Muscle of leg (tissue), 11 donors: ENCODE data around the gene ATP8B4. TPM values are rescaled to one million over a fixed set of nuclear protein-coding genes. Genes with fewer than 3 reads are reported as not detected.
A peak's percentile ranks its signal among the peaks of the same experiment; 100 is the strongest.

Experiments
- DNase-seq: peaks from one replicate; pipeline ENCODE4 v3.0.0; 2013
- H3K27ac ChIP-seq: one replicate; pipeline ENCODE4 v1.5.1; 2013; ENCODE audit warnings: mild to moderate bottlenecking, low read length, control low read depth
- H3K27me3 ChIP-seq: one replicate; pipeline ENCODE4 v1.6.1; 2013; ENCODE audit warnings: low read length; ENCODE audit not compliant: control insufficient read depth, insufficient read depth
- H3K36me3 ChIP-seq: one replicate; pipeline ENCODE4 v1.6.1; 2013; ENCODE audit warnings: low read length; ENCODE audit not compliant: control insufficient read depth, insufficient read depth
- H3K4me1 ChIP-seq: one replicate; pipeline ENCODE4 v1.6.1; 2013; ENCODE audit warnings: low read length; ENCODE audit not compliant: control insufficient read depth, insufficient read depth
- H3K4me3 ChIP-seq: one replicate; pipeline ENCODE4 v1.5.1; 2013; ENCODE audit warnings: low read length, control low read depth
- H3K9me3 ChIP-seq: replicated peaks from 2 replicates; pipeline ENCODE4 v1.6.1; 2013; ENCODE audit warnings: low read depth, low read length; ENCODE audit not compliant: control insufficient read depth
- WGBS: methylation state at CpG from one replicate; pipeline ENCODE4 v1.1.5; 2013; ENCODE audit warnings: missing lambda C conversion rate; ENCODE audit not compliant: insufficient coverage; 5-methylcytosine and 5-hydroxymethylcytosine counted together
- polyA plus RNA-seq, 8 donors: library from polyadenylated mRNA; unstranded; fragments of 120-200 nt; gene quantifications; one replicate each; pipeline versions ENCODE4 v1.2.1 to v1.2.3, GENCODE V29; 2013; ENCODE audit warnings: inconsistent platforms in 1 of 8, low replicate concordance in 1 of 8; ENCODE audit not compliant: insufficient read length in 8 of 8, insufficient read depth in 1 of 8
- total RNA-seq: library from RNA; stranded (reverse); fragments of 120-200 nt; gene quantifications from one replicate; pipeline ENCODE4 v1.2.4, GENCODE V29; 2013

The ATP8B4 gene
- total and polyA plus RNA-seq, 9 donors: 2.6 to 5.2 (median 3.6) TPM

GRCh38 chr15:50150851-50151250 lies 31.8 kb upstream of the ATP8B4 start:
- H3K4me1 ChIP-seq: no peaks in the 10 kb centered on the region
- no peaks in the 10 kb centered on the region for H3K36me3 ChIP-seq
- H3K9me3 ChIP-seq: no peaks in the 10 kb centered on the region
- H3K4me3 ChIP-seq: no peak overlapping the region
- no peak overlapping the region for H3K27ac ChIP-seq
- DNase-seq: no peak
- H3K27me3 ChIP-seq: no peaks in the 10 kb centered on the region

DNA sequence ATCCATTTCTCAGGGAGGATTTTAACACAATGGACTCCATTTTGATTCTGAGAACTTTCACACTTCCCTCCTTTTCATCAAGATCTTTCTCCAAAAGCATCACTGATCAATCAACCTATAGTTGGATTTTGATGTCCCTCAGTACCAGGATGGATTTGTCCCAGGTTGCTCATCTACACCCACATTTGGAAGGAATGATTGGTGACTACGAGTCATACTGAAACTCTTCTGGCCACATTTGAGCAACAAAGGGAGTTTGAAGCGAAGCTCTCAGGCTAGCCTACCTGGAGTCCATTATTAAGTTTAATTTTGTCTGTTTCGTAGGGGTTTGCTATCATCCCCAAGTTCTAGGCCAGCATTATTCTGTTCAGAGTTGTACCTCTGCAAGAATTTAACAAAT lies 31.3 kb upstream of the ATP8B4 start:
- Histone ChIP-seq H3K9me3 (no peaks in the 10 kb centered on the region), H3K4me3 (no peak overlapping the region), H3K36me3 (no peaks in the 10 kb centered on the region), H3K27ac (no peak overlapping the region), H3K27me3 (no peaks in the 10 kb centered on the region), H3K4me1 (no peaks in the 10 kb centered on the region)
- no CpG with 5 or more reads among the region's 3 CpGs for WGBS
- DNase-seq: no peak

GRCh38 chr15:50149090-50149489 lies 30.1 kb upstream of the ATP8B4 start:
- Histone ChIP-seq H3K4me3 (no peak overlapping the region), H3K36me3 (no peaks in the 10 kb centered on the region), H3K27ac (no peak overlapping the region), H3K9me3 (no peaks in the 10 kb centered on the region), H3K27me3 (no peaks in the 10 kb centered on the region), H3K4me1 (no peaks in the 10 kb centered on the region)
- no peak for DNase-seq
- WGBS: no CpG with 5 or more reads among the region's 1 CpG

DNA sequence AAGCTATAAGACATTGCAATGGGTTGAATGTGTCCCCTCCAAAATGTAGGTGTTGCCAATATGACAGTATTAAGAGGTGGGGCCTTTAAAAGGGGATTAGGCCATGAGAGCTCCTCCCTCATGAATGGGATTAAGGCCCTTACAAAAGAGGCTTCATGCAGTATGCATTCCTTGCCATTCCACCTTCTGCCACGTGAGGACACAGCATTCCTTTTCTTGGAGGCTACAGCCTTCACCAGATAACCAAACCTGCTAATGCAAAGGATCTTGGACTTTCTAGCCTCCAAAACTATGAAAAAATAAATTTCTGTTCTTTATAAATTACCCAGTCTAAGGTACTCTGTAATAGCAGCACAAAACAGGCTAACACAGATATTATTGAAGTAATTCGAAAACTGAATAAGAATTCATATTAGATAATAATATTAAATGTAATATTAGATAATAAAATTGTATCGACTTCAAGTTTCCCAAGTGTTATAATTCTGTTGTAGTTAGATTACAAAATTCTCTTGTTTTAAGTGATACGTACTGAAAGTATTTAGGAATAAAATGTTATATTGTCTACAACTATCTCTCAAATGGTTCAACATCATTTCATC lies 29.4 kb upstream of the ATP8B4 start:
- H3K4me1 ChIP-seq: no peaks in the 10 kb centered on the region
- no peaks in the 10 kb centered on the region for H3K9me3 ChIP-seq
- WGBS: no CpG with 5 or more reads among the region's 4 CpGs
- DNase-seq: peak; percentile 42
- no peak overlapping the region for H3K4me3 ChIP-seq
- H3K27ac ChIP-seq: no peak overlapping the region
- no peaks in the 10 kb centered on the region for H3K27me3 ChIP-seq
- no peaks in the 10 kb centered on the region for H3K36me3 ChIP-seq

DNA sequence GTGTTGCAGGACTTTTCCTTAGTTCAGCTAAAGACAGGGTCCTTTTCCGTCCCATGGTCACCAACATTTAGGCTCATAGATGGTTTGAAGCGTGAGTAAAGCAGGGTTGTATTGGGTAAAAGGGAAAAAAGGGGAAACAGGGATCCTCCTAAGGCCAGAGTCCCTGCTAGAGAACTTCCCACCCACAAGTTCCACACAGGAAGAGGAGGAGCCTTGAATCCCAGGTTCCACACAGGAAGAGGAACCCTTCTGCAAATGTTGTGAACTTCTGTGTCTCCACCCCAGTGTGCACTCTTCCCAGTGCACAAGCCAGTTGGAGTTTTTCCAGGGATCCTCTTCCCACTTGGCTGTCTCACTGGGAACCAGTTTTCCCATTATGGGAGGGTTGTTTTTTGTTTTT lies 27.6 kb upstream of the ATP8B4 start:
- no peaks in the 10 kb centered on the region for H3K36me3 ChIP-seq
- WGBS: no CpG with 5 or more reads among the region's 2 CpGs
- H3K4me3 ChIP-seq: no peak overlapping the region
- no peaks in the 10 kb centered on the region for H3K27me3 ChIP-seq
- no peak overlapping the region for H3K27ac ChIP-seq
- DNase-seq: peak; percentile 23
- no peaks in the 10 kb centered on the region for H3K9me3 ChIP-seq
- no peaks in the 10 kb centered on the region for H3K4me1 ChIP-seq

- H3K27me3 ChIP-seq: no peaks in the 10 kb centered on the region
- H3K4me1 ChIP-seq: no peaks in the 10 kb centered on the region
- WGBS: no CpG with 5 or more reads among the region's 2 CpGs
- H3K36me3 ChIP-seq: no peaks in the 10 kb centered on the region
- no peaks in the 10 kb centered on the region for H3K9me3 ChIP-seq
- H3K27ac ChIP-seq: no peak overlapping the region
- no peak overlapping the region for H3K4me3 ChIP-seq
- peak; percentile 90 for DNase-seq
These were observed 26.4 kb upstream of the ATP8B4 start for GRCh38 chr15:50145451-50145872.

DNA sequence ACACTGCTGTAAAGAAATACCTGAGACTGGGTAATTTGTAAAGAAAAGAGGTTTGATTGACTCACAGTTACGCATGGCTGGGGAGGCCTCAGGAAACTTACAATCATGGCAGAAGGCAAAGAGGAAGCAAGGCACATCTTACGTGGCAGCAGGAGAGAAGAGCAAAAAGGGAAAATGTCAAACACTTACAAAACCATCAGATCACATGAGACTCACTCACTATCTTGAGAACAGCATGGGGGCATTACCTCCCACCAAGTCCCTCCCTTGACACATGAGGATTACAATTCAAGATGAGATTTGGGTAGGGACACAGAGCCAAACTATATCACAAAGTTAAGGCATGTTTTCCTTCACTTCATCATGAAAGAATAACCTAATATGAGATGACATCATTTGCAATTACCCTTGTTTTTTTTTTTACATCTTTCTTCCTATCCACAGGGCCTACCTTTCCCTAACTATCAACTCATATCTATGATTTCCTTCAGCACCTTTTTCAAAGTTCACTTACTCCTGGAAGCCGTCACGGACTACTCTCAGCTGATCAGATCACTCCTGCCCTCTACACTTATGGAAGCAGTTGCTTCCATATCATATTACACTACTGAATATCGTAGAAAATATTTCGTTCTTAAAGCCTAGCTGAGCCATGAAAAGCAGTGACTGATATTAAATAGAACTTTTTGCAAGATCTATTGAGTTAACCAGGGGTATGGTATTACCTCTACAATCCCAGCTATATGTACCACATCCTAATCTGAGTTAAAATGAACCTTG lies 25.5 kb upstream of the ATP8B4 start:
- Histone ChIP-seq H3K27me3 (no peaks in the 10 kb centered on the region), H3K4me1 (no peaks in the 10 kb centered on the region), H3K4me3 (no peak overlapping the region), H3K27ac (no peak overlapping the region), H3K9me3 (no peaks in the 10 kb centered on the region), H3K36me3 (no peaks in the 10 kb centered on the region)
- WGBS: no CpG with 5 or more reads among the region's 6 CpGs
- peak; percentile 37 for DNase-seq

DNA sequence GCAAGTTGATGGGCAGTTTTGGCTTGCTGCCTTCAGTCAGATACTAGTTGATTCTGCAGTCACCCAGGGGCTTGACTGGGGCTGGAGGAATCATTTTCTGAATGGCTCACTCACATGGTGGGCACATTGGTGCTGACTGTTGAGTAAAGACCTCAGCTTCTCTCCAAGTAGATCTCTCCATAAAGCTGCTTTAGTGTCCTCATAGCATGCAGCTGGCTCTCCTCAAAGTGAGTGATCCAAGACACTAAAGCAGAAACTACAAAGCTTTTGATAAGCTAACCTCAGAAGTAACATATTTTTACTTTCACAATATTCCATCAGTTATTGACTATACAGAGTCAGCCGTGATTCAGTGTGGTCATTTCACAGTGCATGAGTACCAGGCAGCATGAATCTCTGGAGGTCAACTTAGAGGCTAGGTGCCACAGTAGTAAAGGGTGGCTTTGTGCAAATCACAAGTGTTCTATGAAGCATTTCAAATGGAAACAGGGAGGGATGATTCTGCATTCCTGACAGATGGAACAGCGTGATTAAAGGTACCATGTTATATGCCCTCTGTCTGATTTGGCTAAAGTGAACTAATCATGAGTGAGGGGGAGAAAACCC lies 24.3 kb upstream of the ATP8B4 start:
- WGBS: no CpG with 5 or more reads among the region's 2 CpGs
- no peaks in the 10 kb centered on the region for H3K9me3 ChIP-seq

DNA sequence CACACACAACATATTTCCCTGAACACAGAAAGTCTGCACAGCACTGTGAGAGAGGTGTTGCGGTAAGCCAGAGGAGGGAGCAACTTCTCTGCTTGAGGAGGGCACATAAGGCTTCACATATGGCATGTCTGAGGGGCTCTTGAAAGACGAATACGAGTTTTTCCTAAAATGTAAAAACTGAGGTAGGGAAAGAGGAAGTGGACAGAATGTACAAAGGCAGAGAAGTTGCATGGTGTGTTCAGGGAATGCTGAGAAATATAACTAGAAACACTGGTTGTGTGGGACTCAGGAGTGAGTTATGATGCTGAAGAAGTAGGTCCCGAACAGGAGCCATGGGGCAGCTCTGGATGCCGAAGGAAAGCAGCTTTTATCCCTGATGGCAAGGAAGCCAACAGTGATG lies 22.8 kb upstream of the ATP8B4 start:
- Histone ChIP-seq H3K27ac (no peak overlapping the region), H3K9me3 (no peaks in the 10 kb centered on the region), H3K27me3 (no peaks in the 10 kb centered on the region), H3K36me3 (no peaks in the 10 kb centered on the region), H3K4me1 (no peaks in the 10 kb centered on the region), H3K4me3 (no peak overlapping the region)
- no peak for DNase-seq
- WGBS: 76% methylated on average over 4 of the region's 5 CpGs

More for the DNA sequence above, 24.3 kb upstream of the ATP8B4 start:
- H3K36me3 ChIP-seq: no peaks in the 10 kb centered on the region
- H3K4me1 ChIP-seq: no peaks in the 10 kb centered on the region
- H3K27ac ChIP-seq: no peak overlapping the region
- no peak for DNase-seq
- H3K27me3 ChIP-seq: no peaks in the 10 kb centered on the region
- H3K4me3 ChIP-seq: no peak overlapping the region

DNA sequence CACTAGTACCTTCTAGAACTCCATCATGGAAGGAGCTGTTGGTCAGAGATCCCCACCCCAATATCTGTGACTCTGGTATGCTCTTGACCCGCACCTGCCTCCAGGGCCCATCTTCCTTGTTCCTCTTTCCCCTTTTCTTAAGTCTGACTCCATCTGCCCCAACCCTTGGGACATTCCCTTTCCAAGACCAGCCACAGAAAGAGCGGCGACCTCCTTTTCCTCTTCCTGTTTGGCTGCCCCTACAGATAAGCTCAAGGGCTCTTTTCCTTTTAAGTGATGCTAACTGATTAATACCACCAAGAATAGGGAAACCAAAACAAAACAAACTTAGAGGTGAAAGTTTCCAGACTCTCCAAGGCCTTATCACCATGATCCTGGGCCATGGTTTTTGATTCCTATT lies 21.9 kb upstream of the ATP8B4 start:
- no peak overlapping the region for H3K27ac ChIP-seq
- no peak overlapping the region for H3K4me3 ChIP-seq
- no peaks in the 10 kb centered on the region for H3K27me3 ChIP-seq
- no peak for DNase-seq
- no peaks in the 10 kb centered on the region for H3K4me1 ChIP-seq
- no peaks in the 10 kb centered on the region for H3K9me3 ChIP-seq
- no peaks in the 10 kb centered on the region for H3K36me3 ChIP-seq
- 90% methylated on average over 2 of the region's 3 CpGs for WGBS
